ENCODE measurements around the gene FAM3A.

Gene FAM3A

GRCh38 chrX:154534526-154535322 is 18.7 kb upstream of the FAM3A start:
- peak; percentile 73 for DNase-seq (ENCODE audit: low spot score)

- DNase-seq (ENCODE audit: low spot score): no peak
These were observed 16.7 kb upstream of the FAM3A start for GRCh38 chrX:154532690-154533089.

- no peak for DNase-seq (ENCODE audit: low spot score)
These were observed 15.6 kb upstream of the FAM3A start for GRCh38 chrX:154531626-154532025.

- DNase-seq (ENCODE audit: low spot score): no peak
These were observed 14.3 kb upstream of the FAM3A start for GRCh38 chrX:154530286-154530685.

- no peak for DNase-seq (ENCODE audit: low spot score)
These were observed 13.2 kb upstream of the FAM3A start for GRCh38 chrX:154529206-154529612.

GRCh38 chrX:154526901-154527675 is 11.1 kb upstream of the FAM3A start:
- DNase-seq (ENCODE audit: low spot score): peak; percentile 73

GRCh38 chrX:154525606-154526490 is 9.8 kb upstream of the FAM3A start:
- no peak for DNase-seq (ENCODE audit: low spot score)

- DNase-seq (ENCODE audit: low spot score): no peak
These were observed 3.4 kb upstream of the FAM3A start for GRCh38 chrX:154519389-154519788.

GRCh38 chrX:154517101-154517781 is 1.2 kb upstream of the FAM3A start:
- no peak for DNase-seq (ENCODE audit: low spot score)

- DNase-seq (ENCODE audit: low spot score): no peak
These were observed 646 bp upstream of the FAM3A start for GRCh38 chrX:154516656-154517100.

GRCh38 chrX:154515090-154515965 is 704 bp downstream of the FAM3A start:
- DNase-seq (ENCODE audit: low spot score): no peak

- DNase-seq (ENCODE audit: low spot score): no peak
These were observed 2.3 kb downstream of the FAM3A start for GRCh38 chrX:154513716-154514115.

GRCh38 chrX:154512879-154513553 is 3.0 kb downstream of the FAM3A start:
- no peak for DNase-seq (ENCODE audit: low spot score)

- DNase-seq (ENCODE audit: low spot score): no peak
These were observed 4.3 kb downstream of the FAM3A start for GRCh38 chrX:154511761-154512160.

GRCh38 chrX:154509455-154509854 is 6.6 kb downstream of the FAM3A start:
- no peak for DNase-seq (ENCODE audit: low spot score)

GRCh38 chrX:154508384-154508745 is 7.7 kb downstream of the FAM3A start:
- DNase-seq (ENCODE audit: low spot score): no peak

- no peak for DNase-seq (ENCODE audit: low spot score)
These were observed 8.2 kb downstream of the FAM3A start for GRCh38 chrX:154507673-154508383.

- DNase-seq (ENCODE audit: low spot score): no peak
These were observed 9.3 kb downstream of the FAM3A start for GRCh38 chrX:154506483-154507332.

- DNase-seq (ENCODE audit: low spot score): no peak
These were observed 10.3 kb downstream of the FAM3A start for GRCh38 chrX:154505734-154506133.
